HG02798 (cell line): ENCODE data around the gene PTGR3.

Source experiments
- ATAC-seq: cut with Tn5 transposase; IDR thresholded peaks from one replicate; pipeline ENCODE4 v1.9.1; 2021; ENCODE audit warnings: mild to moderate bottlenecking; ENCODE audit not compliant: unreplicated experiment, poor library complexity

The PTGR3 gene

GRCh38 chr18:75209129-75209950, at the start of gene PTGR3:
Gene PTGR3, minus strand, starts transcription at chr18:75209139. Its CDS starts 81 bp downstream, at chr18:75209058.
- ATAC-seq: peak; percentile 55

DNA sequence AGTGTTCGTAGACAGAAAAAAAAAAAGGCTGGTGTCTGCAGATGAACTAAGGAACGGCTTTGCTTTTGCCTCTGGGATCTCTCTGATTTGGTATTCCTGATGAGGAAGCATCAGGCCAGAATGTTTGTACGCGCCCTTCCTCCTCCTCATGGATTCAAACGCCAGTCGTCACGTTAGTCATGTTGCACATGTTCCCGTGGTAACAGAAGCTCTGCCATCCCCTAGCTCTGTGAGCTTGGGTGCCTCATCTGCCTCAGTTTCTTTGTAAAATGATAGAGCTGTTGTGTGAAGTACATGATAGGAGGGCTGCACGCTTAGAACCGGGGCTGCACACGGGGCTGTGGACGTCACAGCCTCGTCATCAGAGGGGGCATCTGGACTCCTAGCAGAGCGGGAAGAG, 48.7 kb upstream of the PTGR3 start:
- ATAC-seq: no peak

DNA sequence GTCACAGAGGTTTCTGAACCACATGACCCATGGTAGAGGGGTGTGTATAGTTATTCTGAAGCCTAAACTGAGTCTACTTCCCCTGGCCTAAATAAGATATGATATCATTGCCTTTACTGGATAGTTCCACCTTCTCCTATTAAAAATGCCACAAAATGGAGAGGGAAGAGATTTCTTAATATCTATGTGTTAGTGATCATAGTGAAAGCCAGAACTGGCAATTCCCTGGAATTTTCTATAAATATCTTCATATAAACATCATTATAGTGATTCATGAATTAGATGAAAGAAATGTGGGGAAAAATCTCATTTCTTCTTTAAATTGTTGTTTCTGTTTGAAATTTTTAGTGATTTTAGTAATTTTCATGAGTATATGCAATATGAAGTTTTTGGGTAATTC, 47.4 kb upstream of the PTGR3 start:
- ATAC-seq: no peak

DNA sequence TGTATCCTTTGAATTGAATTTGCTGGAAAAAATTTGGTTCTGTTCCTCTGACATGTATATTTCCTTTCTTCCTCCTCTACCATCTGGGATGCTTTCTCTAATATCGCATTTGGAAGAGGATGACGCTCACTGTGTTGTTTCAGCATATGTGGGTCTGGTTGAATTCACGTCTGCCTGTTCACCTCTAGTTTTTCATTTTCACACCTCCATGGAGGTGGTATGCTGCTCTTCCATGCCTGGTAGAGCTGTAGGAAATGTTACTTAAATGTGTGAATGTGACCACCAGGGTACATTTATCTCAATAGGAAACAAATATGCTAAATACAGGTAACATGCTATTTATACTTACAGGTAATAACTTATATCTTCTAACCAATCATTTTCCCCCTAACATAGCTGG, 46.2 kb upstream of the PTGR3 start:
- no peak for ATAC-seq

- ATAC-seq: no peak
These were observed 44.8 kb upstream of the PTGR3 start for GRCh38 chr18:75253784-75254183.

DNA sequence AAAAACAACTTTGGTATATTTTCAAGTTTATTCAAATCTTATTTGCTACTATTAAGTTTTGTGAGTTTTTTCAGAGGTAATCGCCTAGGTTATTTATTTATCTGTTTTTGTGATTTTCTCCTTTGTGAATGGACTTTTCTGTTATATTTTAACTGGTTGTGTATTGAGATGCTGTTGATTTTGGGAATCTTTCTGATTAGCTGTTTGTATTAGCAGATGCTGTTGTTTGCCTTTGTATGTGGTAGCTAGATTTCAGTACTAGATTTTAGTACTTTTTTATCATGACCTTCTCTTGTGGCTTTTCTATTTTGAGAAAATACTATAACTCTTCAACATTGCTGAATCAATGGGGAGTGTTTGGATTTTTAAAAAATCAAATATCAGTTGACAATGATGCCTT, 44.1 kb upstream of the PTGR3 start:
- no peak for ATAC-seq

- no peak for ATAC-seq
These were observed 43.2 kb upstream of the PTGR3 start for GRCh38 chr18:75252136-75252535.

- no peak for ATAC-seq
These were observed 42.5 kb upstream of the PTGR3 start for GRCh38 chr18:75251466-75251865.

- no peak for ATAC-seq
These were observed 41.5 kb upstream of the PTGR3 start for GRCh38 chr18:75250471-75250821.

- ATAC-seq: no peak
These were observed 40.9 kb upstream of the PTGR3 start for GRCh38 chr18:75249672-75250470.

DNA sequence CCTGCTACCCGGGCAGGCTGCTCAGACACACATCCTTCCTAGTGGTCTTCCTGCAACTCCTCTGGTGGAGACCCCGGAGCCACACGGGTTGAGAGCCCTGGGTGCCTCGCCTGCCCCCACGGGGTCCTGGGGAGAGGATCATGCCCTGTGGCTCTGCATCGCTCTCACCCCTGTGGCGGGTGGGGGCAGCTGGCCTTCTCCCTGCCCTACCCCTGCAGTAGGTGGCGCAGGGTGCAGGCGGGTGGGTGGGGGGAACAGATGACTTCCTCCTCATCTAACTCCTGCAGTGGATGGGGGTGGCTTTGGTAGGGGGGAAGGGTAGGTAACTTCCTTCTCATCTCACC, 40.2 kb upstream of the PTGR3 start:
- no peak for ATAC-seq

DNA sequence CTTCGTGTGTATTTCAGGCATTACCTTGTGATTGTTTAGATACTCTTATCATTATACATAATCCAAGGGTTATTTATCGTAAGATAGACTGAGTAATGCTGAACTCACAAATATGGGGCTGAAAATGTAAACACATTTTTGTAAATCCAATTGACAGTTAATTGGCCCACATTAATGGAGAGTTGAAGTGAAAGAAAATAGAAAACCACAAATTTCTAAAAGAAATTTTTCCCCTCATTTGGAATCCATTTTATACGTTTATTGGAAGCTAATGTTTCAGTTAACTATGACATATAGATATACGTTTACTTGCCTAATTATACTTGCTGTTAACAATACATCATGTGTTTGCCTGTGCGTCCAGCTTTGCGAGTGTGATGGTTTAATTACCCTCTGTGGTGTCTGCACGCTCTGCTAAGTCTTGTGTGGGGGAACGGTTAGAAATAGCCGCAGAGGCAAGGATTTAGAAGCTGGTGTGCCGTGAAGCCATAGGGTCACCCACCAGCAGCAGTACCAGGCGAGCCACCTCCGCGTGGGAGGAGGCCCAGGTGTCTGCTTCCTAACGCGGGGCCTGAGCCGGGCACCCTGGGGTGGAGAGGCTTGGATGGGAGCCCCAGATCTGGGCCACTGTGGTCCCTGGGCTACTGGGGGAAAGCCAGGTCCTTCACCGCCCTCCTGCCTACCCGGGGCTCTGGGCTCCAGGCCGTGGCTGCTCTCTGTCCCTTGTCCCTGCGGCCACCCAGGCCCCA, 39.7 kb upstream of the PTGR3 start:
- ATAC-seq: no peak

DNA sequence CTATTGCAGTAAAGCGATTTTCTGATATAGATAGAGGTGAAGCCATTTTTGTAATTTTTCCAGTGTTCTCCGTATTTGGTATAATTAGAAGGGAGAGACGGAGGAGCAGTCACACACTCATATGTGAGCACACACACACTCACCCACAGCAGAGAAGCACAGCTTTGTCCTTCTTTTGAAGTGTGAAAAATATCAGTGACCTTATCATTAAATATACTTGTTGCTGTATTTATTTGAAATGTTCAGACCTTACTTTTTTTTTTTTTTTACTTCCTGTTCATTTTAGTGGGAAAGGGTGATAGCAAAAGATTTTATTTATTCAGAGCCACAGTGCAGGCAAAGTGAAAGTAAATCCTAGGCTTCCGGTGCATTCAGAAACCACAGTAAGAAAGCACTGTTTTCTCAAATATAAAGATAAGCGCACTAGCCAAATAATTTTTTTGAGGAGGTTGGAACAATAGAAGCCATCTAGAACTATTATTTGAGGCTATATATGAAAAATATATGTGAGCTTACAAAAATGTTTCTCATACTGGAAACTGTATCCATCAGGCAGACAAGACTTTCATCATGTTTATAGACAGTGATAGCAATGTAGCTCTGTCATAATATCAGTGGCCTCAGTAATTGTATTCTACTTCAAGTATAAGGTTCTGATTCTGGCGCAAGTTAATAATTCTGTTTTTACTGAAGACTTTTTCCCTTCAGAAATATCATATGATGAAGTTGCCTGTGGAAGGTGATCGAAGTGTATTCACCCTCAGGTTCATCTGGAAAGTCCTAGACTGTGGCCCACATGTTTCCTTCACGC, 38.9 kb upstream of the PTGR3 start:
- peak; percentile 61 for ATAC-seq

DNA sequence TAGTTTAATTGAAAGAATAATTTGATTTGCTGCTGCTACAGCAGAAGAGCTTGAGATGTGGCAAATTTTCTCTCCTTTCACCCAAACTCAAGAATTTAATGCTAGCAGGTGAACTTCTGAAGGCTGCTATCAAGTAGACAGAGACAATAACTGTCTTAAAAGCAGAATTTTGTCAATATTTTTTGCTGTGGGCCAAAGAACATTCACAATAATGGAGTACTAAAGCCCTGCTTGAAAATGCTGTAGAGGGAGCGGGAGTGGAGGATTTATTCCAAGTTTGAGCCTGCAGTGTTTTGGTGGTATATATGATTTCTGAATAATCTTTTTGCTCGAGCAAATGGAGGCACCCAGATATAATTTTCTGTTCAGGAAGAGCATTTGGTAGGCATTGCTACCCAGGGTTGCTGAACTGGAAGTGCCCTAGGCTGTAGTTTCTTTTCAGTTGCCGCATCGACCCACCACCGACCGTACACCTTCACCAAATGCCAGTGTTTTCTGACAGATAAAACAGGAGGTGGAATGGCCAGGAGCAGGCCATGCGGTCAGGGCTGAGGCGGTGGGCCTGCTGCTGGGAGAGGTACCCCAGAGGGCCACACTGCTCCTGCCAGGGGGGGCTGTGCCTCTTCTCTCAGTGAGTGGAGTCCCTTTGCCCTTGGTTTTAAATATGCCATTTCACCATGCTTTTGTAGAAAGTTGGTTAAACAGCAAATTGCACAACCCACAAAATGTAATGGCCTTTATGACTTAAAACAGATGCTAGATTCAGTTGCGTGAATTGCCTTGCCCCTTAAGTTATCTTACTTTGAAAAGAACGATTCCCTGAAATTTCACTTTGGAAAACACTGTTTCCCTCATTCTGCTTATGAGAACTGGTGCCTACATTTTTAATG, 38.0 kb upstream of the PTGR3 start:
- ATAC-seq: no peak

DNA sequence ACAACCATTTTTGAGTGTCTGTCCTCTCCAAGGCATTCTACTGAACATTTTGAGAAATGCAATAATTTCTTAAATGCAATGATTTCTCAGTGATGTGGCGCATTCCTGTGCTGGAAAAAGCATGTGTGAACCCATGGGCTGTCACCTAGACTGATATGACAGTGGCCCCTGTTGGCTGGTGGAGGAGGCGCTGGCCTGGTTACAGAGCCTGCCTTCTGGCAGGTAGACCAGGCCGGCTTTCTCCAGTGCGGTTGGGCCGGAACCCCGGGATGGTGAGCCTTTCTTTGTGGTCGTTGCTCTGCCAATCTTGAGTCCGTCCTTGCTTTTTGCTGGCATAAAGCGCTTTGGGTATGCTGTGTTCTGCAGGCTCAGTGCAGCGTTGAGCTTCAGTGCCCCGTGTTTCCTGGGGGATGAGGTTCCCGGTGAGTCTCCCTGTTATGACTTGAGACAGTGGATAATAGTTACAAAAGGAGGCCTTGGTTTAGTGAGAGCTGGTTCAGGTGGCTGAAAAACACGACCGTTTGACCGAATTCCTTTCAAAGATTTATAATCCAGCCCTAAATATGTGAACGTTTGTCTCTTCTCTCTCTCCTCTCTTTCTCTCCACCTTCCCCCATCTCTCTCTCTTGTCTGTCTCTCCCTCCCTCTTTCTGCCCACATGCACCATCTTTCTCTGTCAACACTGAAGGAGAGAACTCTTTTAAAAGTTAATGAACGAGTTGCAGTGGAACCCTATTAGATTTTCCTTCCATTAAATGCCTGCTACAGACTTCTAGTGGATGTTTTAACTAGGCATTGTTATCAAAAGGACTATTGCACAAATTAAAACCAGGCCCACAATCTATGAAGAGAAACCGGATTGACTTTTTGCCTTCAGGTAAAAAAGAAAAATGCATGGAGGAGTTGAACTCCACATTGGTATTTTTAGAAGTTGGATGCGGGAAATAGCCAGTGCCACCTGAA, 35.7 kb upstream of the PTGR3 start:
- no peak for ATAC-seq

DNA sequence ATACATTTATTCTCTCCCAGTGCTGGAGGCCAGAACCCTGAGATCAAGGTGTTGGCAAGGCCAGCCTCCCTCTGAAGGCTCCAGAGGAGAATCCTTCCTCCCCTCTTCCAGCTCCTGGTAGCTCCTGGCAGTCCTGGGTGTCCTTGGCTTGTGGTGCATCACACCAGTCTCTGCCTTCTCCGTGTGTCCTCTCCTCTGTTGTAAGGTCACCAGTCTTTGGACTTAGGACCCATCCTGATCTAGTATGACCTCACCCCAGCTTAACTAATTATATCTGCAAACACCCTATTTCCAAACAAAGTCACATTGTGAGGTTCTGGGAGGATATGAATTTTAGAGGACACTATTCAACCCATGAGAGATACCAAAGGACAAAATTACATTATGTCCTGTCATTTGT, 32.8 kb upstream of the PTGR3 start:
- ATAC-seq: no peak

DNA sequence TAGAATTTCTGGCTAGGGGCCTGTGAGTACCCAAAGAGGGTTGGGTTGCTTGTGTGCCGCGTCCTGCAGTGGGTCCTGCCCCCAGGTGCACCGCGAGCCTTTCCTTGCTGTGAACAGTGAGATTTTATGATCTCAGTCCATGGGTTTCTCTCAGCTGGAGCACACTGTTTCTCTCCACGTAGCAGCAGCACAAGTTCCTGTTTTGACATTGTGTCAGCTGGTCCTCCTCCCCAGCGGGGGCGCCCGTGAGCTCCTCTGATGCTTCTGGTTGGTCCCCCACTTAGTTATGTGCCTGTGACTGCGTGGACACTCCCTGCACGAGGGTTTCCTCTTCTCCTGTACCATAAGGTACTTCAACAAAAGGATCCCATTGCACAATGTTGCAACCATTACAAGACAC, 31.5 kb upstream of the PTGR3 start:
- no peak for ATAC-seq

DNA sequence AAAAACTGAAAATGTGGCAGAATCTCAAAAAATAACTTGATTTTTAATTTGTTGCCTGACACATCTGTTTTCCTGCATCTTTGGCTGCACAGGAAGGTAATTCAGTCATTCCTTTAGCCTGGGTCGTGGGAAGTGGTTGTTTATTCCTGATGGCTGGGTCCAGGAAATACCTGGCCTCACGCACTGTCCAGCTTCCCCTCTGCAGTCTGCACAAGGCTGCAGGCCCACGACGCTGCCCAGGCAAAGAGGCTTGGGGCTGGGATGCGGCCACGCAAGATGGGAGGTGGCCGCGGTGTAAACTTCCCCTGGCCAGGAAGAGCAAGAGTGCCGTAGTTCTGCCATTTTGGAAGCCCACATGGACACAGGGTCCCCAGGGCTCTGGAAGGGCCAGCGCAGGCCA, 29.8 kb upstream of the PTGR3 start:
- no peak for ATAC-seq
